HG03039 (cell line): ENCODE data around the gene ANKFN1.
"Not testable (repeated sequence)": the region's sequence is repeated elsewhere in the genome, so short reads cannot be mapped to it uniquely, and the experiment has no call there.

Experiments
- ATAC-seq: cut with Tn5 transposase; IDR thresholded peaks from one replicate; pipeline ENCODE4 v1.9.1; 2021; ENCODE audit warnings: mild to moderate bottlenecking, moderate library complexity; ENCODE audit not compliant: unreplicated experiment

The ANKFN1 gene

GRCh38 chr17:56288786-56289185 lies 135.5 kb downstream of the ANKFN1 start:
- ATAC-seq: not testable (repeated sequence)

- ATAC-seq: no peak
Observed at GRCh38 chr17:56289321-56289720, 136.0 kb downstream of the ANKFN1 start.

GRCh38 chr17:56290101-56290801 lies 137.0 kb downstream of the ANKFN1 start:
- ATAC-seq: no peak

DNA sequence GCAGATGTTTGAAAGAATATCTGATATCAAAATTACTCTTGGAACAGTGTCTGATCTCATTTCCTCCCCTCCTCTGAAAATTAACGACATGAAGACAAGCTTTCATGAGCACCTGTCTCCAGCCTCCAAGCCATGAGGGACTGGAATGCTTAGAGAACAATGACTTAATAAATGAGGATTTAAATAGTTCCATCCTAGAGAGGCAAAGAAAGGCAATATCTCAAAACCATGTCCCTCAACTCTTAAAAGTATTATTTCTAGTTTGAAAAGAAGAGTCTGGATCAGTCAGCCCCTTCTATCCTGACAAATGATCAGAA lies 137.5 kb downstream of the ANKFN1 start:
- no peak for ATAC-seq

- ATAC-seq: no peak
Observed at GRCh38 chr17:56291226-56291805, 138.0 kb downstream of the ANKFN1 start.

- no peak for ATAC-seq
Observed at GRCh38 chr17:56292010-56292409, 138.7 kb downstream of the ANKFN1 start.

DNA sequence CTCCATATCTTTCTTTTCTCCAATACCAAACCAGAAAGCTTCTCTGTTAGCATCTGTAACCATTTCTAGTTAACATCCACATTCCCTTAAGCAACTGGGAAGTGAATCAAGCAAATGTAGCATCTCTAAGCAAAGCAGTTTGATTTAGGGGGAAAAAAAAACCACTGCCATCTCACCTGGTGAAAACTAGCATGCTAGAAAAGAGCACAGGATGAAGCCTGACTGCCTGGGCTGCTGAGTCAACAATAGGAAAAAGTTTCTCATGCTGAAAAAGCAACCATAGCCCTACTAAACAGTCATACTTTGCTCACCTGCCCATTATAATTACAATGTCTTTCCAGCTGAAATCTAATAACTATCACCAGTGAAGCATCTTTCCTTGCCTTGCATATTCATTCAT lies 139.3 kb downstream of the ANKFN1 start:
- no peak for ATAC-seq

- ATAC-seq: no peak
Observed at GRCh38 chr17:56297184-56297583, 143.9 kb downstream of the ANKFN1 start.

DNA sequence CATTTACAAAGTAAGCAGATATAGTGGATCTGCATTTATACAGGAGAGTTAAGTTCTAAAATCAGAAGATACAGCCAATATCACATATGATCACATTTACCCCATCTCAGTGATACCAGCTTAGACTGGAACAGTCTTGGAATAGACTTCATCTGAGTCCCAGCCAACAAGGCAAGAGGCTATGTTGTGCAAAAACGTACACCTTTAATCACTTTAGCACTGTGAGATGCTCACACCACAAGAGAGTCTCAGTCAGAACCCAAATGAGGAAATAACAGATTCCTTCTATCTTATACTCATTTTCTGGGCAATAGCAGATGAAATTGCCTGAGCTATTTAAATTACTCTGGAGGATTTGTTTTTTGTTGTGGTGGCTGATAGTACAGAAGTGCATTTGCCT lies 145.6 kb downstream of the ANKFN1 start:
- ATAC-seq: no peak

DNA sequence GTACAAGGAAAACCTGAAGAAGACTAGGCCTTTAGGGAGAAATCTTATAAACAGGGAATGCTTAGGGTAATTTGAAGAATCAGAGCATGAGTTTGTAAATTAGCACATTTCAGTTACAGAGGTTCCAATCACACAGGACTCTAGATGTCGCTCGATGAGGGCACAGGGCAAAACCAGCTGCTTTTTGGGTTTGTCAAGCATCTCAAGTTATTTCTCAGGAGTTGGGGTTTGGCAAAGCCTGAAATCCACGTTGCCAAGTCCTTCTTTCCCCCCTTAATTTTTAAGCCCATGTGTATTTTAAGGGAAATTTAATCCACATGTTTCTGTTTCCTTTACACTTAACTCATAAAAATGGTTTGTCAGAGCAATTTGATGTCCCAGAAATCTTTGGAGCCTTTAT lies 146.9 kb downstream of the ANKFN1 start:
- ATAC-seq: no peak

DNA sequence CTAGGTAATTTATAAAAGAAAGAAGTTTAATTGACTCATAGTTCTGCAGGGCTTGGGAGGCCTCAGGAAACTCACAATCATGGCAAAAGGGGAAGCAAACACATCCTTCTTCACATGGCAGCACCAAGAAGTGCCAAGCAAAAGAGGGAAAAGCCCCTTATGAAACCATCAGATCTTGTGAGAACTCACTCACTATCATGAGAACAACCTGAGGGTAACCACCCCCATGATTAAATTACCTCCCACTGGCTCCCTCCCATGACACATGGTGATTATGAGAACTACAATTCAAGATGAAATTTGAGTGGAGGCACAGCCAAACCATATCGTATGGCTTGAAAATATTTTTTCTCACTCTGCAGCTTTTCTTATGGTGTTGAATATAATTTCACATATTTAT lies 151.7 kb downstream of the ANKFN1 start:
- ATAC-seq: no peak

DNA sequence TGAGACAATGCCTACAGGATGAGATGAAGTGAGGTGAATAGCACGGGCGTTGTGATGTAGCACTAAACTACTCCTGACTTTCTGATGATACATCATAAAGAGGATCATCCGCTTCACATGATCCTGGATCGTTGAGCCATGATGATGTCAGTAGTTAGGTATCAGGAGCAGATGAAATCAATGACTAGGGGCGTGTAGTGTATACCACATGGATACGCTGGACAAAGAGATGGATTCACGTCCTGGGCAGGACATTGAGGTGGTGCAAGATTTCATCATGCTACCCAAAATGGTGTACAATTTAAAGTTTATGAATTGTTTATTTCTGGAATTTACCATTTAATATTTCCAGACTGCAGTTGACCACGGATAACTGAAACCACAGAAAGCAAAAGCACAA lies 156.6 kb downstream of the ANKFN1 start:
- no peak for ATAC-seq

DNA sequence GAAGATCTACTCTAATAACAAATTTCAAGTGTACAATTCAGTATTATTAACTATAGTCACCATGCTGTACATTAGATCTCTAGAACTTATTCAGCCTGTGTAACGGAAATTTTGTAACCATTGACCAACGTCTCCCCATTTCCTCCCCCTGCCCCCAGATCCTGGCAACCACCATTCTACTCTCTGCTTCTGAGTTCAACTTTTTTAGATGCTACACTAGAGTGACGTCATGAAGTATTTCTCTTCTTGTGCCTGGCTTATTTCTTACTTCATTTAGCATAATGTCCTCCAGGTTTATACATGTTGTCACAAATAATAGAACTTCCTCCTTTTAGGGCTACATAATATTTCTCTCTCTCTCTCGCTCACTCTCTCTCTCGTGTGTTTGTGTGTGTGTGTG lies 157.5 kb downstream of the ANKFN1 start:
- no peak for ATAC-seq

- no peak for ATAC-seq
Observed at GRCh38 chr17:56313201-56313600, 159.9 kb downstream of the ANKFN1 start.

- no peak for ATAC-seq
Observed at GRCh38 chr17:56314026-56314425, 160.8 kb downstream of the ANKFN1 start.

DNA sequence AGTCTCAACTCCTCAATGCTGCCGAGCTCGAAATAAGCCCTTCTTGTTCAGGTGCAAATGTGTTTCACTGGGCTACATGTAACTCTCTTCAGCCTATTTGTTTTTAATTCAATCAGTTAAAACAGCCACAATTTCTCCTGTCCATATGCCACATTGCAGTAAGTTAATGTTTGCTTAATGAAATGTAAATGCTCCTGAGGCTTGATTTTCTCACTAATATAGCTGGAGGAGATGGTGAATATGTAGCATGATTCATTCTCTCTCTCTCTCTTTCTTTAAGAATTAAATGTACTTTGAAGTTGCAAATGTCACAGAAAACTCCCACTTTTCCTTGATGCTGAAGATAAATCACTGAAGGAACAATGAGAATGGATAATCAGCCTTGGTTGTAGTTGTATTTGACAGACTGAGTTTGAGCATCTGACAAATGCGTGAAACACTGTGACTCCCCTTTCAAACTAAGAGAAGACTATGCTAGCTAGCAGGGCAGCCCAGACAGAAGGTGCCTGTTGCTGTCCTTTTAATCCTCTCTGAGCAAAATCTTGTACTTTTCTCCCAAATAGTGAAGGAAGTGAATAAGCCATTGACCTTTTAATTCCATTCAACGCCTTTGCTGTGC lies 161.8 kb downstream of the ANKFN1 start:
- ATAC-seq: no peak

GRCh38 chr17:56316604-56317003 lies 163.3 kb downstream of the ANKFN1 start:
- ATAC-seq: no peak

DNA sequence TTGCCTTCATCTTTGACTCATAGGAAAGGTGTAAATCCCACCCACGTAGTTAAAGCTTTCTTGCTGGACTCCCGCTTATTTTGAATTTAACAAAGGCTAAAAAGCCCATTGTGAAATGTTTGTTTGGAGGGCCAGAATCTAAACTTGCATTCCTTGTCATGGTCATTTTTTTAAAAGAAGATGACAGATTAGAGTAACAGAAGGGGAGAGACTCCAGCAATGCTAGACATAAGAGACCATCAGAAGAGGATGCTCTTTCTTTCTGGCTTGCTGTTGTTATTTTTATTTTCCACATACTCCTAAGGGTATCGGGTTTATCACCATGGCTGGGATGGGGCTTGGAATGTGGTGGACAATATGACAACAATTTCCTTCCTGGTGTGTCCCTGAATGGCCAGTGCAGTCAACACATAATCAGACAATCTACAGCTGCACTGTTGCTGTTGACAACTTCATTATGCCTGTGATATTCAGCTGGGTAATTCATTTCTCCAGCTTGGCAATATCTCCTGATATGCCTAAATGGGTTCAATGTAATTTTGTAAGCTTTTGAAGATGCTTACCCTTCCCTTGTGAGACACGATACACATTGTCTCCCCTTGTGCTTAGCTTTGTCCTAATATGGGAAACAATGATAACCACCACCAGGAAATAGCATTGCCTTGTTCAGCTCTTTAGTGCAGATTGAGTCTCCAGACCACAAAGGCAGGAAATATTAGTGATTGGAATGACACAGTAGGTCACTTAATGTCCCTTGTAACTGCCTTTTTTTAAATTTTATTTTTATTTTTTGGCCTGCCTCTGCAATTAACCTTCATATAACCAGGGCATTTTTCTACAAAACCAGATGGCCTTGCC lies 164.3 kb downstream of the ANKFN1 start:
- no peak for ATAC-seq

- no peak for ATAC-seq
Observed at GRCh38 chr17:56319531-56319930, 166.3 kb downstream of the ANKFN1 start.

DNA sequence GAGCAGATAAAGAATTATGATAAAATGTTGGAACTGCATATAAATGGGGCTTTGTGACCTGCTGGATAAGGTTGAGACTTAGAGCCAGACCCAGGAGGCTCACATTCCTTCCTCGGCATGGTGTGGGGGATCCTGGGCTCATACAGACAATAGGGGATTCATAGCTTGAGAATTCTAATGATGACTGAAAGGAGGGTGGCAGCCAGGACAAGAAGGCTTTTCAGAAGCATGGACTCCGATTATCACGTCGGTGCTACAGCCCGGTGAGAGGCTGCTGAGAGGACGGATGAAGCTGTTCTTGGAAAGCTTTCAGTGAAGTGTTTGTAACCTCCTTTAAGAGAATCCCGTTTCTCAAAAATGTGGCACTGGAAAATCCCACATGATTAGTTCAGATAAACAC lies 167.2 kb downstream of the ANKFN1 start:
- ATAC-seq: no peak

GRCh38 chr17:56322991-56323390 lies 169.7 kb downstream of the ANKFN1 start:
- ATAC-seq: no peak

DNA sequence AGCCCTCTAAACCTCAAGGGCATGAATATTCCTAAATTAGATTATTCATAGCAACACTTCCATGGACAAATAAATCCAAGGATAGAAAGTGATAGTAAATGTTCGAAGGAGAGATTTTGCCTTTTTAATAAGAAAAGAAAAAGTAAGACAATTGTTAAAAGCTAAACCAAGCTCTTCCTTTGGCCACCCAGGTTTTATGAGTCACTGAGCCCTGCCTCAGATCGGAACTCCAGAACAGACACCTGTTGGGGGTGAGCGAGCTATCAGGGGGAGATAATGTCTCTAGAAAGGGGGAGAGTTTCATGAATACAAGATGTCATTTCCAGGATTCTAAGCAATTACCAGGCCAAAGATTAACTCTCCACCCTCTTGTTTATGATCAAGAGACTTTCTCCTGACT lies 171.4 kb downstream of the ANKFN1 start:
- ATAC-seq: no peak
